ENCODE measurements around the gene CANT1.
"Not testable (repeated sequence)": the region's sequence is repeated elsewhere in the genome, so short reads cannot be mapped to it uniquely, and the experiment has no call there.

CANT1 gene

GRCh38 chr17:79031996-79032875, 22.7 kb upstream of the CANT1 start:
- H3K9ac ChIP-seq (ENCODE audit: low read length) = no peak overlapping the region
- no peaks in the 10 kb centered on the region for H3K36me3 ChIP-seq (ENCODE audit: control insufficient read depth, low read depth, low read length)
- H3K27ac ChIP-seq (ENCODE audit: low read length) = no peak overlapping the region
- peaks cover 13% of the 10 kb centered on the region for H3K27me3 ChIP-seq (ENCODE audit: control insufficient read depth, insufficient read depth, low read length)
- H3K9me3 ChIP-seq (ENCODE audit: control insufficient read depth, low read depth, low read length) = no peaks in the 10 kb centered on the region
- no peaks in the 10 kb centered on the region for H3K4me1 ChIP-seq (ENCODE audit: control insufficient read depth, low read depth, low read length)
- H3K4me3 ChIP-seq (ENCODE audit: low read length) = no peak overlapping the region

GRCh38 chr17:79030636-79031035, 21.1 kb upstream of the CANT1 start:
- not testable (repeated sequence) for H3K9me3 ChIP-seq (ENCODE audit: control insufficient read depth, low read depth, low read length); H3K4me3 ChIP-seq (ENCODE audit: low read length); H3K36me3 ChIP-seq (ENCODE audit: control insufficient read depth, low read depth, low read length); H3K4me1 ChIP-seq (ENCODE audit: control insufficient read depth, low read depth, low read length); H3K27ac ChIP-seq (ENCODE audit: low read length); H3K9ac ChIP-seq (ENCODE audit: low read length)
- H3K27me3 ChIP-seq (ENCODE audit: control insufficient read depth, insufficient read depth, low read length) = peaks cover 29% of the 10 kb centered on the region

DNA sequence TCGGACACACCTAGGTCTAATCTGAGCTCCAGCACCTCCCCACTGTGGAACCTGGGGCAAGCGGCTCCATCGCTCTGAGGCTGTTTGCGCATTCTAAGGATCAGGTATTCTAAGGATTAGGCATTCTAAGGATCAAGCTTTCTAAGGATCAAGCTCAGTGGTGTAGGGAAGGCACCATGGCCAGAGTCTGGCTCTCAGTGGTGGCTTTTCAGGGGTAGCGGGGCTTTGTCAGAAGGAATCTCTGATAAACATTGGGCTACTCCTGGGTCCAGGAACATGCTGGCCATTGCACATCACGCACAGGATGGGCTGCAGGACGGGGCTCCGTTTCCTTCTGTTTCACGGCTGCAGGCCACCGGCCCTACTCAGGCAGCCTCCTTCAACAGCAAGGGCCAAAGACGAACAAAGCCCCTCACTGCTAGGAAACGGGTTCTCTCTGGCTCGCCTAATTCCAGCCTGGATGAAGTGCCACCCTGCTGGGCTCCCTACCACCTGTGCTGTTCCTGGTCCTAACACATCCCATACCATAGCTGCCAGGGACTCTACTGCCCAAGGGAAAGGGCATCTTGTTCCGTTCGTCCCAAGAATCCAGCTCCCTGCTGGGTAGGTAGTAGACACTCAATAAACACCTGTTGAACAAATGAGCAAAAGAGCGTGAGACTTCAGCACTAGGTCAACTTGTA, 19.9 kb upstream of the CANT1 start:
- peaks cover 40% of the 10 kb centered on the region for H3K27me3 ChIP-seq (ENCODE audit: control insufficient read depth, insufficient read depth, low read length)
- H3K4me1 ChIP-seq (ENCODE audit: control insufficient read depth, low read depth, low read length) = no peaks in the 10 kb centered on the region

GRCh38 chr17:79028496-79029326, 19.1 kb upstream of the CANT1 start:
- no peak overlapping the region for H3K27ac ChIP-seq (ENCODE audit: low read length)
- H3K27me3 ChIP-seq (ENCODE audit: control insufficient read depth, insufficient read depth, low read length) = peaks cover 48% of the 10 kb centered on the region
- no peak overlapping the region for H3K4me3 ChIP-seq (ENCODE audit: low read length)
- peaks cover under 1% of the 10 kb centered on the region for H3K4me1 ChIP-seq (ENCODE audit: control insufficient read depth, low read depth, low read length)
- H3K9me3 ChIP-seq (ENCODE audit: control insufficient read depth, low read depth, low read length) = no peaks in the 10 kb centered on the region
- no peaks in the 10 kb centered on the region for H3K36me3 ChIP-seq (ENCODE audit: control insufficient read depth, low read depth, low read length)
- no peak overlapping the region for H3K9ac ChIP-seq (ENCODE audit: low read length)

More for the DNA sequence above, 19.9 kb upstream of the CANT1 start:
- Histone ChIP-seq H3K9me3 (ENCODE audit: control insufficient read depth, low read depth, low read length) (no peaks in the 10 kb centered on the region), H3K27ac (ENCODE audit: low read length) (no peak overlapping the region), H3K4me3 (ENCODE audit: low read length) (no peak overlapping the region), H3K9ac (ENCODE audit: low read length) (no peak overlapping the region), H3K36me3 (ENCODE audit: control insufficient read depth, low read depth, low read length) (no peaks in the 10 kb centered on the region)

DNA sequence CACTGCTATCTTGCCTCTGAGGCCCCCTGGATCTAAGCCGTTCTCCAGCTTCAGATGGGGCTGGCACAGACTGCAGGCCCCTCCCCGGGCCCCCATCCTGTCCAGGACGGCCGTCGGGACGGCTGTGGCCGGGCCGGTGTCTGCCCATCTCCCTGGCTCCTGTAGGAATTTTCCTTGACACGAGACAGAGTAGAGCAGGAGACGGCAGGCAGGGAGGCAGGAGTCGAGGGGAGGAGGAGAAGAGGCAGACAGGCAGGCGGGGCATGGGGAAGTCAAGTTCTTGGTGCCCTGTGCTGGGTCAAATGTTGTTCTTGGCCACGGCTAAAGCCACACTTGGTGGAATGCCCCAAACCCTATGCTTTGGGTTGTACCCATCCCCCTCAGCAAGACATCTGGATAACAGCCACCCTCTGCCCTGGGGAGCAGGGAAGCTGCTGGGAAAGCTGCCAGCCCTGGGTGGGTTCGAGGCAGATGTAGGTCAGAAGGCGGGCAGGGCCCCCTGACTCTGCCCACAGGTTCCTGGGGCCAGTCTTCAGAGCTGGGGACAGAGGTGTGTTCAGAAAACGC, 18.4 kb upstream of the CANT1 start:
- H3K27ac ChIP-seq (ENCODE audit: low read length) = no peak overlapping the region
- H3K4me3 ChIP-seq (ENCODE audit: low read length) = no peak overlapping the region
- peaks cover 6% of the 10 kb centered on the region for H3K4me1 ChIP-seq (ENCODE audit: control insufficient read depth, low read depth, low read length)
- H3K9ac ChIP-seq (ENCODE audit: low read length) = no peak overlapping the region
- peaks cover 55% of the 10 kb centered on the region for H3K27me3 ChIP-seq (ENCODE audit: control insufficient read depth, insufficient read depth, low read length)
- H3K9me3 ChIP-seq (ENCODE audit: control insufficient read depth, low read depth, low read length) = no peaks in the 10 kb centered on the region
- H3K36me3 ChIP-seq (ENCODE audit: control insufficient read depth, low read depth, low read length) = no peaks in the 10 kb centered on the region

GRCh38 chr17:79027274-79027924, 17.8 kb upstream of the CANT1 start:
- Histone ChIP-seq H3K36me3 (ENCODE audit: control insufficient read depth, low read depth, low read length) (no peaks in the 10 kb centered on the region), H3K9ac (ENCODE audit: low read length) (no peak overlapping the region), H3K4me1 (ENCODE audit: control insufficient read depth, low read depth, low read length) (peaks cover 6% of the 10 kb centered on the region), H3K9me3 (ENCODE audit: control insufficient read depth, low read depth, low read length) (no peaks in the 10 kb centered on the region), H3K27me3 (ENCODE audit: control insufficient read depth, insufficient read depth, low read length) (peaks cover 61% of the 10 kb centered on the region), H3K27ac (ENCODE audit: low read length) (no peak overlapping the region), H3K4me3 (ENCODE audit: low read length) (no peak overlapping the region)

GRCh38 chr17:79026376-79027273, 17.1 kb upstream of the CANT1 start:
- H3K9ac ChIP-seq (ENCODE audit: low read length) = no peak overlapping the region
- H3K4me1 ChIP-seq (ENCODE audit: control insufficient read depth, low read depth, low read length) = peaks cover 6% of the 10 kb centered on the region
- H3K4me3 ChIP-seq (ENCODE audit: low read length) = no peak overlapping the region
- no peak overlapping the region for H3K27ac ChIP-seq (ENCODE audit: low read length)
- H3K36me3 ChIP-seq (ENCODE audit: control insufficient read depth, low read depth, low read length) = no peaks in the 10 kb centered on the region
- no peaks in the 10 kb centered on the region for H3K9me3 ChIP-seq (ENCODE audit: control insufficient read depth, low read depth, low read length)
- H3K27me3 ChIP-seq (ENCODE audit: control insufficient read depth, insufficient read depth, low read length) = peaks cover 69% of the 10 kb centered on the region

DNA sequence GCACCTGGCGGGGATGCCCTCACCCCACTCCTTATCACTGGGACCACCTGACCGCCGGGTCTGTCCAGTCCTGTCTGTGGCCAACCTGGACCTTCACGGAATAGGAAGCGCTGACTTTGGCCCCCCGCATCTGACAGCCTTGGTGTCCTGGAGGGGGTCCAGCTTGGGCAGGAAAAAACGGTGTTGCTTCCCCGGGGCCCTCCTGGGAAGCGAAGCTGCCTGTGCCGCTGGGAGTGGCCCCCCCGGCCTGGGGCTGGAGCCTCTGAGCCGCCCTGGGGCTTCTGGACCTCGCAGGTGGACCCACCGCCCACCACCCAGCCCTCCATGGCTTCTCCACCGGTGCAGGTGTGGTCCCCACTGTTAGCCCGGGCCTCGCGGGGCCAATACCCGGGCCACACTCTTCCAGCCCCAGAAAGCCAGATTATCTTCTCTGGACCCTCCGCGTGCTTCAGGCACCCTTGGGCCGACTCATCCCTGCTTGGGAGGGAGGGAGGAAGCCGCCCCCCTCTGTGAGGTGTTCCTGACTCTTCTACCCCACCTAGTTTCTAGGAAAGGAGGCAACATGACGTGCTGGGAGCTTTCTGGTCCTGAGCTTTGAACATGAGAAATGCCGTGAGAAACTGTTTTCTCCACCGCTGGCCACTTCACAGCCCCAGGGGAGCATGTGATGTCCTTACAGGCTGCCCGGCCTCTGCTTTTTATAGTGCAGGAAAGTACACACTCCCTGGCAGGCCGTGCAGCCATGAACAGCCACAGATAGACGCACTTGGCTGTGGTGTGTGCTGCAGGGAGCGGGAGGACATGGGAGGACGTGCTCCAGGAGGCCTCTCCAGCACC, 15.6 kb upstream of the CANT1 start:
- Histone ChIP-seq H3K36me3 (ENCODE audit: control insufficient read depth, low read depth, low read length) (no peaks in the 10 kb centered on the region), H3K9me3 (ENCODE audit: control insufficient read depth, low read depth, low read length) (no peaks in the 10 kb centered on the region), H3K27ac (ENCODE audit: low read length) (no peak overlapping the region), H3K27me3 (ENCODE audit: control insufficient read depth, insufficient read depth, low read length) (peaks cover 84% of the 10 kb centered on the region), H3K4me1 (ENCODE audit: control insufficient read depth, low read depth, low read length) (peaks cover 6% of the 10 kb centered on the region), H3K9ac (ENCODE audit: low read length) (no peak overlapping the region), H3K4me3 (ENCODE audit: low read length) (peak overlapping the region; percentile 73)

DNA sequence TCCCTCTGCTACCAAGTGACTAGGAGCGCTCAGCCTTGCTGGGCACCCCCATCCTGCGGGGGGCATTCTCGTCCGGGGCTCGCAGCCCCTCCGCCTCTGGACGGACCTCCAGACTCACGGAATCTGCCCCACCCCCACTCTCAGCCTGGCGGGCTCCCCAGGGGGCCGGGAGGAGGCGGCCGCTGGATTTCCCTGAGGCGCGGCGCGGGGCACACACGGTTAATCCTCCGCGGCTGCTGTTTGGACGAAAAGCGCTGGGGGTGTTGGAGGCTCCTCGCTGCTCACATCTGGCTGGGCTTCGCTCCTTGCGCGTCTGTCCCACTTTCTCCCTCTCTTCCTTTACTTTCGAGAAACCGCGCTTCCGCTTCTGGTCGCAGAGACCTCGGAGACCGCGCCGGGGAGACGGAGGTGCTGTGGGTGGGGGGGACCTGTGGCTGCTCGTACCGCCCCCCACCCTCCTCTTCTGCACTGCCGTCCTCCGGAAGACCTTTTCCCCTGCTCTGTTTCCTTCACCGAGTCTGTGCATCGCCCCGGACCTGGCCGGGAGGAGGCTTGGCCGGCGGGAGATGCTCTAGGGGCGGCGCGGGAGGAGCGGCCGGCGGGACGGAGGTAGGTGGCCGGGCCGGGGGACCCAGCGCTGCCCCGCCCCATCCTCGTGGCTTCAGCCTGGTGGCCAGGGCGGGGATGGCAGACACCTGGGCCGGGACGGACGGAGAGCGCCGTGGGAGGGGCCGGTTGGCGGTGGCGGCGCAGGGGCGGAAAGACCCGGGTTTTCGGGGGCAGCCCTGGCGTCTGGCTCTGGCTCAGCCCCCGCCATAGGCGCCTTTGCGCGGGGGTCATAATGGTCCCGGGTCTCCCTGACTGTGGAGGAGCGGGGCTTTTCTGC, 14.6 kb upstream of the CANT1 start, which contains the start of gene C1QTNF1:
Gene C1QTNF1, plus strand, starts transcription at position 284 of the 886 bp plus-strand sequence. CDS start 19,800 bp downstream, outside the sequence.
- Histone ChIP-seq H3K9me3 (ENCODE audit: control insufficient read depth, low read depth, low read length) (no peaks in the 10 kb centered on the region), H3K4me3 (ENCODE audit: low read length) (peak within 1 kb of the TSS; percentile 73), H3K27me3 (ENCODE audit: control insufficient read depth, insufficient read depth, low read length) (peaks cover 87% of the 10 kb centered on the region), H3K27ac (ENCODE audit: low read length) (no peak within 1 kb of the TSS), H3K4me1 (ENCODE audit: control insufficient read depth, low read depth, low read length) (peaks cover 6% of the 10 kb centered on the region), H3K36me3 (ENCODE audit: control insufficient read depth, low read depth, low read length) (no peaks in the 10 kb centered on the region), H3K9ac (ENCODE audit: low read length) (peak within 1 kb of the TSS; percentile 22)

Data from iPS-18a (cell line).